ENCODE data around the gene KRT15.
A peak's percentile ranks its signal among the peaks of the same experiment; 100 is the strongest.

The KRT15 gene

GRCh38 chr17:41496803-41497484, 21.7 kb downstream of the KRT15 start:
- no peak overlapping the region for H3K4me3 ChIP-seq (ENCODE audit: low read depth, low read length)
- TF ChIP-seq CTCF (conservative IDR thresholded peaks at IDR 0.05; ENCODE audit: low read depth, low read length), result peak; percentile 93
- DNase-seq (ENCODE audit: low read depth), result peak; percentile 92

- DNase-seq (ENCODE audit: low read depth), result no peak
- no peak for TF ChIP-seq CTCF (conservative IDR thresholded peaks at IDR 0.05; ENCODE audit: low read depth, low read length)
These were observed 24.2 kb downstream of the KRT15 start for GRCh38 chr17:41494524-41494923.

GRCh38 chr17:41492771-41493170, 25.9 kb downstream of the KRT15 start:
- TF ChIP-seq CTCF (conservative IDR thresholded peaks at IDR 0.05; ENCODE audit: low read depth, low read length), result no peak
- peak; percentile 85 for DNase-seq (ENCODE audit: low read depth)
- H3K4me3 ChIP-seq (ENCODE audit: low read depth, low read length), result no peak overlapping the region

More at GRCh38 chr17:41494524-41494923, 24.2 kb downstream of the KRT15 start:
- no peak overlapping the region for H3K4me3 ChIP-seq (ENCODE audit: low read depth, low read length)

GRCh38 chr17:41492351-41492750, 26.3 kb downstream of the KRT15 start:
- H3K4me3 ChIP-seq (ENCODE audit: low read depth, low read length), result no peak overlapping the region
- DNase-seq (ENCODE audit: low read depth), result peak; percentile 86
- TF ChIP-seq CTCF (conservative IDR thresholded peaks at IDR 0.05; ENCODE audit: low read depth, low read length), result no peak

- no peak for DNase-seq (ENCODE audit: low read depth)
- no peak overlapping the region for H3K4me3 ChIP-seq (ENCODE audit: low read depth, low read length)
- TF ChIP-seq CTCF (conservative IDR thresholded peaks at IDR 0.05; ENCODE audit: low read depth, low read length), result no peak
These were observed 27.2 kb downstream of the KRT15 start for GRCh38 chr17:41491476-41491875.

GRCh38 chr17:41490000-41490990, 28.4 kb downstream of the KRT15 start:
- no peak for TF ChIP-seq CTCF (conservative IDR thresholded peaks at IDR 0.05; ENCODE audit: low read depth, low read length)
- H3K4me3 ChIP-seq (ENCODE audit: low read depth, low read length), result no peak overlapping the region
- DNase-seq (ENCODE audit: low read depth), result no peak

Data from choroid plexus epithelial cell (primary cell).